Caco-2 (cell line): ENCODE measurements around the gene MRPL43. TPM values are rescaled to one million over a fixed set of nuclear protein-coding genes. Genes with fewer than 3 reads are reported as not detected.
A peak's percentile ranks its signal among the peaks of the same experiment; 100 is the strongest.

Experiments used
- BruUV-seq: library from RNA; stranded (reverse); fragments of 400-500 nt; replicated peaks from 2 replicates; lab custom pipeline; 2021; lab: Mats Ljungman, UMichigan
- CTCF ChIA-PET: fragments of 300-600 bp; sonication (Branson Sonifier 250); formaldehyde crosslinking; loops from one replicate; lab custom pipeline; 2022; ENCODE audit warnings: antibody characterized with exemption; lab: Charles Lee
- POLR2A ChIA-PET: fragments of 300-600 bp; sonication (Branson Sonifier 250); formaldehyde crosslinking; loops from one replicate; lab custom pipeline; 2022; ENCODE audit warnings: antibody characterized with exemption; lab: Charles Lee
- DNase-seq, 2 experiments: peaks; one replicate each; pipeline versions ENCODE4 v3.0.0 to v3.0.0-alpha.2; 2020 to 2022
- H3K27me3 ChIP-seq: replicated peaks from 2 replicates; pipeline ENCODE4 v1.6.0; 2011; ENCODE audit warnings: low read length; ENCODE audit not compliant: control insufficient read depth, insufficient read depth
- H3K36me3 ChIP-seq: 2 replicates; pipeline ENCODE4 v1.5.1; 2011; ENCODE audit warnings: low read length; ENCODE audit not compliant: control insufficient read depth, insufficient read depth
- H3K4me1 ChIP-seq: fragments of 250-450 bp; sonication (Bioruptor Pico); 2 replicates; pipeline ENCODE4 v1.5.1; 2020; ENCODE audit warnings: mild to moderate bottlenecking
- H3K4me3 ChIP-seq: 2 replicates; pipeline ENCODE4 v1.5.1; 2011; ENCODE audit warnings: low read depth, mild to moderate bottlenecking, control low read depth, low read length
- H3K9me3 ChIP-seq: fragments of 250-450 bp; sonication (Bioruptor Pico); 2 replicates; pipeline ENCODE4 v1.5.1; 2020; ENCODE audit warnings: mild to moderate bottlenecking, moderate library complexity
- H3K27ac Mint-ChIP-seq: one replicate; pipeline ENCODE4 v1.8.0; 2022; ENCODE audit warnings: mixed read lengths; ENCODE audit not compliant: unreplicated experiment
- H3K27me3 Mint-ChIP-seq: one replicate; pipeline ENCODE4 v1.8.0; 2022; ENCODE audit warnings: mixed read lengths; ENCODE audit not compliant: insufficient read depth, unreplicated experiment
- H3K36me3 Mint-ChIP-seq: one replicate; pipeline ENCODE4 v1.8.0; 2022; ENCODE audit warnings: mild to moderate bottlenecking, mixed read lengths; ENCODE audit not compliant: insufficient read depth, unreplicated experiment
- H3K4me1 Mint-ChIP-seq: one replicate; pipeline ENCODE4 v1.8.0; 2022; ENCODE audit warnings: low read depth, mixed read lengths; ENCODE audit not compliant: unreplicated experiment
- H3K4me3 Mint-ChIP-seq: one replicate; pipeline ENCODE4 v1.8.0; 2022; ENCODE audit warnings: mild to moderate bottlenecking, moderate library complexity, mixed read lengths; ENCODE audit not compliant: unreplicated experiment
- H3K9me3 Mint-ChIP-seq: one replicate; pipeline ENCODE4 v1.8.0; 2022; ENCODE audit warnings: mixed read lengths; ENCODE audit not compliant: unreplicated experiment
- CTCF ChIP-seq, 2 experiments: fragments of 200-600 bp in 1 of 2; IDR thresholded peaks; 1 replicate in 1 of 2; 2 replicates in 1 of 2; pipeline versions ENCODE4 v1.5.1 to v1.8.0; 2011 to 2022; ENCODE audit warnings: antibody characterized with exemption in 1 of 2, control low read depth in 1 of 2, inconsistent platforms in 1 of 2, low read depth in 1 of 2, low read length in 1 of 2, mild to moderate bottlenecking in 1 of 2, moderate library complexity in 1 of 2; ENCODE audit not compliant: insufficient read depth in 1 of 2, severe bottlenecking in 1 of 2, unreplicated experiment in 1 of 2
- intact Hi-C: fragments of 100-400 bp; cut with micrococcal nuclease; formaldehyde crosslinking; loops from one replicate; pipeline ENCODE4 v1.10.0; 2022; ENCODE audit not compliant: unreplicated experiment
- total RNA-seq: library from RNA; stranded (reverse); gene quantifications from 2 replicates; pipeline ENCODE4 v1.2.3, GENCODE V29; 2022

Gene MRPL43
- total RNA-seq, 1 experiment from 2014 or later: 82.1 TPM

GRCh38 chr10:100987685-100988049 is 370 bp upstream of the MRPL43 start:
- H3K4me1 ChIP-seq: peaks cover 4% of the 10 kb centered on the region
- no peak for DNase-seq
- intact Hi-C loops: no loop called here
- H3K27me3 ChIP-seq: no peaks in the 10 kb centered on the region
- peaks cover 10% of the 10 kb centered on the region for H3K4me1 Mint-ChIP-seq
- no peak for TF ChIP-seq CTCF (IDR thresholded peaks at IDR 0.05; ENCODE audit: insufficient read depth in 1 of 2, low read depth in 1 of 2, low read length in 1 of 2, severe bottlenecking in 1 of 2, unreplicated experiment in 1 of 2)
- no peaks in the 10 kb centered on the region for H3K27me3 Mint-ChIP-seq
- no peaks in the 10 kb centered on the region for H3K9me3 Mint-ChIP-seq
- POLR2A ChIA-PET: no interaction called here
- no peaks in the 10 kb centered on the region for H3K9me3 ChIP-seq
- CTCF ChIA-PET: interaction anchor here (1.0 to 2.0 kb wide), 4 partner anchors 9 to 24 kb away, joined by 3 to 8 read pairs (median 7); no protein-coding TSS in a partner anchor
- peak overlapping the region; percentile 100 for H3K4me3 Mint-ChIP-seq
- peaks cover 51% of the 10 kb centered on the region for H3K36me3 Mint-ChIP-seq
- peak overlapping the region; percentile 44 for H3K4me3 ChIP-seq
- peak overlapping the region; percentile 89 for H3K27ac Mint-ChIP-seq
- BruUV-seq: TSS peak; percentile 57
- peaks cover 2% of the 10 kb centered on the region for H3K36me3 ChIP-seq

- Mint-ChIP-seq H3K27me3 (no peaks in the 10 kb centered on the region), H3K9me3 (no peaks in the 10 kb centered on the region), H3K4me3 (peak overlapping the region; percentile 100), H3K36me3 (peaks cover 54% of the 10 kb centered on the region), H3K27ac (peak overlapping the region; percentile 89), H3K4me1 (peaks cover 10% of the 10 kb centered on the region)
- no TSS peak for BruUV-seq
- intact Hi-C loops: loop anchor here (1.0 kb wide), 1 partner anchor 15 kb away; no protein-coding TSS in a partner anchor
- H3K4me1 ChIP-seq: peaks cover 4% of the 10 kb centered on the region
- CTCF ChIA-PET: interaction anchor here (1.0 to 2.0 kb wide), 3 partner anchors 11 to 25 kb away, joined by 3 to 7 read pairs (median 7); no protein-coding TSS in a partner anchor
- DNase-seq: no peak
- H3K9me3 ChIP-seq: no peaks in the 10 kb centered on the region
- POLR2A ChIA-PET: no interaction called here
- no peak for TF ChIP-seq CTCF (IDR thresholded peaks at IDR 0.05; ENCODE audit: insufficient read depth in 1 of 2, low read depth in 1 of 2, low read length in 1 of 2, severe bottlenecking in 1 of 2, unreplicated experiment in 1 of 2)
- H3K4me3 ChIP-seq: peak overlapping the region; percentile 44
- peaks cover 2% of the 10 kb centered on the region for H3K36me3 ChIP-seq
- H3K27me3 ChIP-seq: no peaks in the 10 kb centered on the region
Observed at GRCh38 chr10:100986623-100986951, 710 bp downstream of the MRPL43 start.

- H3K36me3 ChIP-seq: peaks cover 4% of the 10 kb centered on the region
- POLR2A ChIA-PET: no interaction called here
Observed at GRCh38 chr10:100985336-100985735, 2.0 kb downstream of the MRPL43 start.

More at GRCh38 chr10:100985336-100985735, 2.0 kb downstream of the MRPL43 start:
- Mint-ChIP-seq H3K9me3 (no peaks in the 10 kb centered on the region), H3K36me3 (peaks cover 54% of the 10 kb centered on the region), H3K27ac (no peak overlapping the region), H3K4me3 (no peak overlapping the region), H3K4me1 (peaks cover 10% of the 10 kb centered on the region), H3K27me3 (no peaks in the 10 kb centered on the region)
- TF ChIP-seq CTCF (IDR thresholded peaks at IDR 0.05; ENCODE audit: insufficient read depth in 1 of 2, low read depth in 1 of 2, low read length in 1 of 2, severe bottlenecking in 1 of 2, unreplicated experiment in 1 of 2): no peak
- intact Hi-C loops: no loop called here
- BruUV-seq: no TSS peak
- CTCF ChIA-PET: no interaction called here
- Histone ChIP-seq H3K9me3 (no peaks in the 10 kb centered on the region), H3K4me3 (no peak overlapping the region), H3K27me3 (no peaks in the 10 kb centered on the region), H3K4me1 (peaks cover 4% of the 10 kb centered on the region)
- DNase-seq: no peak
